Right forelimb (tissue), 1 donor: ENCODE measurements around the gene ADAMTS17.

Experiments used
- DNase-seq: peaks from one replicate; pipeline ENCODE4 v3.0.0-alpha.2; 2018

Gene ADAMTS17

DNA sequence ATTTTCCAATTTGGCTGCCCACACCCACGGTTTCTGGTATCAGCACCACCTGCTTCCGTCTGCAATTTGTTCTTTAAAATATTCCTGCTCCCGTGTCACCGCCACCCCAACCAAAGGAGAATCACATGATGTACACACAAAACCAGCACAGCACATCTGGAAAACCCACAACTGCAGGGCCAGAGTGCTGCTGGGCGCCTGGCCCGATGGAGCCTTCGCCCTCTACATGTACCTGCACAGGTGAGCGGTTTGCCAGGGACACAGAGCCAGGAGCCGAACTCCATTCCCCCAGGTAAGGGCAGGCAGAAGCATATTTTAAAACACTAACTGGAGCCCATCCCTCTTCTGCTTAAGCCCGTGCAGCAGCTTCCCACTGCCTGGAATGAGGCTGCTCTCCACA lies 75.6 kb downstream of the ADAMTS17 start:
- no peak for DNase-seq

GRCh38 chr15:100265641-100266035 lies 76.1 kb downstream of the ADAMTS17 start:
- no peak for DNase-seq

DNA sequence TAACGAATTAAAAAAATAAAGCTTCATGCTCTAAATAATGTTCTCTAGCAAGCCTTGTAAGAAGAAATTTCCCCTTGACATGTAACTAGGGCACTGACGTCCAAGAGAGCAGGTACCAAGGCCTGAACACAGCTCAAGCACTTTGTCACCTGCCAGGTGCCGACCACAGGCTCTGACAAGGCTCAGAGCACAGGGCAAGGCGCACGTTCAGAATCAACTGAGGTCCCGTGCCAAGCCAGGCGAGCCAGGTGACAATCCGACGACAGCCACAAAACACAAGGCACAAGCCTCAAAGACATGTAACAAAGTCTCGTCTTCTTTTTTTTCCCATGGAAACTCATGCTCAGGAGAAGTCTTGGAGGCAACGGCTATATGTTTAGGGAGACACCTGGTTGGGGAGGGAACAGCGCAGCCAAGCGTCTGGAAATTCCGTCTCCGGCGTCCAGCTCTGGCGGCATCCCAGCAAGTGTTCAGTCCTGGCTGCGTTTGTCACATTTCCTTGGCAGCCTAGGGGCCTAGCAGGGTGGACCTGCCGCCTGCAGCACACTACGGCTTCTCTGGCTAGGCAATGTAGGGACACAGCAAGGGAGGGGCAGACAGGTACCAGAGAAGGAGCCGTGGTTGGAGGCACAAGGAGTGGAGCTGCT lies 76.7 kb downstream of the ADAMTS17 start:
- DNase-seq: no peak

- DNase-seq: no peak
These were observed 77.9 kb downstream of the ADAMTS17 start for GRCh38 chr15:100263721-100264455.

- DNase-seq: no peak
These were observed 78.7 kb downstream of the ADAMTS17 start for GRCh38 chr15:100263031-100263430.

GRCh38 chr15:100261302-100262240 lies 80.2 kb downstream of the ADAMTS17 start:
- no peak for DNase-seq

- DNase-seq: no peak
These were observed 82.5 kb downstream of the ADAMTS17 start for GRCh38 chr15:100259266-100259665.

DNA sequence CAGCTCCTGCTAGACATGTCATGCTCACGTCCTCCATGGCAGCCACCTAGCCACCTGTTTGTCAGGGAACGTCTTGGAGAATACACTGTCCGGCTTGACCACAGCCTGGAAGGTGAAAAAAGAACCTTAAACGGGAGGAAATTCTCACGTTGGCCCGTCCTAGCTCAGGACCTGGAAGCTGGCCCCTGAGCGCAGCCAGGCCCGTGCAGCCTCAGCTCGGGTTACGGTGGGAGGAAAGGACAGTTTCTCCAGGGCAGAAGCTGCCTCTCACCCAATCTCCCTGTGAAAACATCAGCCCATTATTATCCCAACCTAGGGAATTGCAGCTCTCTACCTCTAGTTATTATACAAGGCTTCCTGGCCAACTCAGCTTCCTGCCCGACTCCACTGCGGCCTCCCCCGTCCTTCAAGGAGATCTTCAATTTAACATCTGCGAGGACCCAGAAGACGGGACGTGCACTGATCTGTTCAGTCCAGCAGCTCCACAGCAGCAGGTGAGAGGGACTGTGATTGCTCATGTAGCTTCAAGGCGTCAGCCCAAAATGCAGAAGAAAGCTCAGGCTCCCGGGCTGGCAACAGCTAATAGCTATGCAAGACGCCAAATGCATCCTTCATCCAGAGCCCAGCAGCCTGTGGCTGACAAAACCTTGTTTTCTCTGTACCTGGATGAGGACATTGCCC lies 84.7 kb downstream of the ADAMTS17 start:
- DNase-seq: peak; percentile 36

DNA sequence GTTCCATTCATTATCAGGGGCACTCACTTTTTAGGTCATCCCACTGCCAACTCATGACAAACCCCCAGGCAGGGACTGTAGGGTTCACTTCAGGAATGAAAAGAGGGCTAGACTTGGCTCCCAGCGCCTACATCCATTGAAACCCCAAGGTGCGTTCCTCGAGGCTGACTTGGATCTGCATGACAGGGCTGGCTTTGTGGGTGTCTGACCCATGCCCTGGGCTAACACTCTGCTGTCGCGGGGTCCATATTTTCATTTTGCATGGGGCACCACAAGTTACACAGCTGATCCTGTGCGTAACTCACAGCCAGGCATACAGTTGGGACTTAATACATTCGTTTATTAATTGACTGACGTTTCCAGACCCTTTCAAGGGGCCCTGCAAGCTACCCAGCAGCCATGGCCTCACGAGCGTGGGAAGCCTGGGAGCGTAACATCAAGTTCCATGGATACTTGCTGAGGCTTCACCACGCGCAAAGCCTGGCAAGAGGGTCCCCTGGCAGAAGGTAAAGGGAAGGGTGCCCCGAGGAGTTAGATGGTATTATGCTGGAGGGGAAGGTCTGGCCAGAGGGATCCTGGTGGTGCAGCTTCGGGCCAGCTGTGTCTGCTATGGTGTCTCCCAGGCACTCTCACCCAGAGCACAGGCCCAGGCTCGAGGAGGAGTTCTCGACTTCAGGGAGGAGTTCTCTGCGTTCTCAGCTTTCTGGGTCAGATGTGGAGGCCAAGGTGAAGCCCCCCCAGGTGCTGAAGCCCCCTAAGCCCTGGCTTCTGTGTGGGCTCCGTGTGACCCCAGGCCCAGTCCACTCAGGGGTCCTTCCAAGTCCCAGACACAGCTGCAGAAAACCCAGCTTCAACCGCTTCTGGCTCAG lies 85.4 kb downstream of the ADAMTS17 start:
- peak; percentile 30 for DNase-seq

DNA sequence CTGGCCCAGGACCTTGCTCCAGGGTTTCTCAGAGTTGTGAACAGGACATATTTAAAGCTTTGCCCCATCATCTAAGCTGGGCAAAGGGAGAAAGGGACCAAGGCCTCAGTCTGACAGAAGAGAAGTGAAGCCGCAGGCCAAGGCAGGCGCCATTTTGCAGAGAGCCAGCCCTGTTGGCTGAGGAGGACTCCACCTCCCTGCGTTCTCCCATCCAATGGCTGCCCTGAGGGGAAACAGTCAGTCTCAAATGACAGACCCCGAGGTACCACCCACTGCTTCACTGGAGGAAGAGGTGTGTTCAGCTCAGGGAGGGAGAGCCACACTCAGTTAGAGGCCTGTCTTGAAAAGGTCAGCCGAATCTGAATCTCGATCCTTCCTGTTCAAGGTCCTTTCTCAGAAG lies 86.1 kb downstream of the ADAMTS17 start:
- DNase-seq: no peak

- DNase-seq: no peak
These were observed 87.1 kb downstream of the ADAMTS17 start for GRCh38 chr15:100254691-100255090.

DNA sequence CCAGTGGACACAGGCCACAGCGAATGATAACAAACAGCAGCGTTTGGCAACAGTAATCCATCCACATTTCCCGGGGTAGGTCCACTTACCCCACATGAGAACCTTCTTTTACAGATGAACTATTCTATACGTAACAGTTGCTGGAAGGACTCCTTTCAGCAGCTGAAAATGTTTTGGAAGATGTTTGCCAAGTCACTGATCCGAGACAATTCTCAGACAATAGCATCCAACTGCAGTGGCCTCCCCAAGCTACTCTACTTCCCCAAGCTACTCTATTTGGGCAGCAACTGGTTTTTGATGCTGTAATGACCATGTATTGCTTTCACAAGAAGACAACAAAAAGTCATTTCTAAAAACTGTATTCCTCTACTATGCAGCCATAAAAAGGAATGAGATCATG lies 87.5 kb downstream of the ADAMTS17 start:
- DNase-seq: peak; percentile 44

DNA sequence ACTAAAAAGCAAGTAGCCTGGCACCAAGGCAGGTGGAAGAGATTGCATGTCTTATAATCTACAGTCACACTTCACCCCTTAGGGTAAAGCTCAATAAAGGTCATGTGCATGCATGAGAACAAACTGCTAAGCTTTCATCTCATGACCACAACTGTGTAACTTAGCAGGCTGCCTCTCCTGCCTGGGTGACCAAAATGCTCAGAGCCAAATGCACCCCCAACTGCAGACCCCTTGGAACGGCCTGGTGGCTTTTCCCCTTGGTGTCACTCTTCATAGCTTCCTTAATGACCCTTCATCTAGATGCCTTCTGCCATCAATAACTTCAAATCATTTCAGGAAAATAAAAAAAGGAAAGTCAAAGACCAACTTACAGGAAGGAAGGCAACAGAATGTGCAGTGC lies 88.1 kb downstream of the ADAMTS17 start:
- peak; percentile 31 for DNase-seq

DNA sequence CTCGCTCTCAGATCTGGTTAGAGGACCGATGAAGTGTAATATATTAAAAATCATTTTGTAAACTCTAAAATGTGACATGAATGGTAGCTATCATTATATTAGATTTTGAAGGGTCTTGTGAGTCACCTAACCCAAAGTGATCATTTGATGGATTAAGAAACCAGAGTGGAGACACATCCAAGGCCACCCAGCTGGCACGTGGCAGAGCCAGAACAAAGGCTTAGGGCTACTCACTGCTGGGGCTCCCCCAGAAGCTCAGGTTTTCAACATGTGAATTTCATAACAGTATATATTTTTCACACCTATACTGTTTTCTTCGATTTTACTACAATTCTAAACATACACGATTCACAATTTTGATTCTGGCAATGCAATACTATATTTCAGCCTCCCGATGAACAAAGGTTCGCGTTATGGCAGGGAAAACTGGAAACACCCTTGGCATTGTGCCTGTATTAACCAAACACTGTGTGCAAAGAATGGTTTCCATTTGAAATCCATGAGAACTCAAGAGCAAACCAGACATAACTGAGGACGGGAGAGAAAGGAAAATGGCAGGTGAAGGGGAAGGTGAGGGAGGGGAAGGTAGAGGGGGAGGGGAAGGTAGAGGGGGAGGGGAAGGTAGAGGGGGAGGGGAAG lies 88.9 kb downstream of the ADAMTS17 start:
- no peak for DNase-seq

DNA sequence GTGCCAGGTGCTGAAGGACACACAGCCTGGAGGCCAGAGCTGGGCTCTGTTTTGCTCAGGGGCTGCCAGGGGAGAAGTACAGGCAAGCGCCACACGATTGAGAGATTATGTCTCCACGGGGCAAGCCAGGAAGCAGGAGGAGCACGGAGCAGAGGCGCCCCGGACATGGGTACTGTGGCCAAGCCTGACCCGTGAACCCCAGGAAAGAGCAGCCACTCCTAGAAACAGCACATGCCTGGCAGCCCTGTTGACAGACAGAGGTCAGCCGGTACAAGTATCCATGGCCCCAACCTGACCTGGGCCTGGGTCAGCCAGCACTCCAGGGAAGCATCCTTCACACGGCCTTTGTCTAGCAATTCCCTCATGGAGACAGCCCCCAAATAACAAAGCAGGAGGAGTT lies 89.4 kb downstream of the ADAMTS17 start:
- peak; percentile 41 for DNase-seq

DNA sequence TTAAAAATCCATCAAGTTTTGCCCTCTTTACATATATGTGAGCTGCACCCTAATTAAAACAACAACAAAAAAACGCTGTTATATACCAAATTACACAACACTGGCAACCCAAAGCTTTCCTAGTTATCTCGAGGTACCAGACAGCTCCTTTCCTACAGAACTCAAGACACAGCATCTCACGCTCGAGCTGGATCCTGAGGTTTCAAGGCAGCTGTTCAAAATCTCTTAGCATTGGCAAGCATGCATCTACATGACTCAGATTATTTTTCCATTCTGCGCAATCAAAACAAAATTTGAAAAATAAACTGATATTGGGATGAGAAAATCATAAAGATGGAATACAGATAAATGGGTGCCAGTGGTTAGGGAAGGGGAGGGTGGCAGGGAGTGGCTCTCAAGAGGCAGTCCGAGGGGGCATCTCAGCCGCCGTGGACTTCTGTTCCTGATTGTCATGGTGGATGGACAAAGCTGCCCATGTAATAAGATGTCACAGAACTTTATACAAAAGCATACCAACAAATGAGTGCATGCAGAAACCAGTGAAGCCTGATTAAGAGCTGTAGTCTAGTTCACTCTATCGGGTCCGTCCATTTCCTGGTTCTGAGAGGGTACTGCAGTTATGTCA lies 91.5 kb downstream of the ADAMTS17 start:
- DNase-seq: no peak

- no peak for DNase-seq
These were observed 92.5 kb downstream of the ADAMTS17 start for GRCh38 chr15:100249096-100249815.

DNA sequence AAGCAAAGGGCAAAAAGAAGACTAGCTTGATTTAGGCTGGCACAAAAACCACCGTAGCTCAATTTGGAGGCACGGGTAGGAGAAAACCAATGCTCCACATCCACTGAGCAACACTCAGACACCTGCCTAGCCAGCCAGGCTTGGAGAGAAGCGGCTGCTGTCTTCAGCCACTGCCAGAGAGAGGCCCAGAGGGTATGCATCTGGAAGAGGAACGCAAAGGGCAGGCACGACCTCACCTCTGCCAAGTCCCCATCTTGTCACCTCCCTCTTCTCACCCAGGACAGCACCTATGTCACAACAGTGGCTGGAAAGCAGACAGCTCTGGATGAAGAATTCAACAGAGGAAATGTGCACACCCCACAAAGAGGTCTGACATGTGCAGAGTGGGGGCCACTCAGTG lies 93.5 kb downstream of the ADAMTS17 start:
- DNase-seq: no peak

DNA sequence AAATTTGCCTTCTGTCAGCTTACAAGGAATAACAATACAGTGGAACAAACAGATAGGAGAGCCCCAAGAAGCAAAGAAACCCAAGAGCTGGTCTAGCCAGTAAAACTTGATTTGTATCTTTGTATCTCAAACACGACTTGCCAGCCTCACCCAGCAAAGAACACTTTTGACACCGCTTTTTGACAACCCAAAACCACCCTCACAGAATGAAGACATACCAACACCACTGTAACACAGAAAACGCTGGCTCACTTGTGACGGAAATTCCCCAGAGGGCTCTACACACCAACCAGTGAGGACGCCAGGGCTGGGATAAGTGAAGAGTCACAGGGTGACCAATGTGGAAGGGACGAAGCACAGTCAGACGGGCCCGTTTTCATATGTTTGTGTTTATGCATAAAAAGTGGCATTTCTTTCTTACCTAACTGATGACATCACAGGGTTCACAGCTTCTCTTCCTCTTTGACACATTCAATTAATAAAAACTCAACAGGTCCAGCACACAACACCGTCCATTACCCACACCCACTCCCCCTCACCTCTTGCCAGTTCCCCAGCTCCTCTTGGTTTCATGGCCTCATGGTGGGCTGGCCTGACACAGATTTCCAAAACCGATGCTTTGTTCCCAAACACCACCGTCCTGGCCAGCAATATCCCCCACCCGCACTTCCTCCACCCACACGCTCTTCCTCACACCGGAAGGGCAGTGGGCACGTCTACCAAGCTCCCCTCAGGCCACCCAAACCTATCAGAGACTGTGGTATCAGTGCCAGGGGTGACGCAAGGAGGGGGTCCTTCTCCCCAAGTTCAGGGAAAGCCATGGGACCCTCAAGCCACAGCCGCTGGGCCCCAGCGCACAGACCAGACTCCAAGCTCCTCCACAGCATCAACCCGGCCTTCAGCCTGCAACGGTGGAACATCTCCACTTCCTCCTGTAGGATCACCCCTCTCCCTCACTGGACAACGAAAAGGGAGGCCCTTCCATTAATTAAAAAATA lies 94.2 kb downstream of the ADAMTS17 start:
- no peak for DNase-seq
